UCSD-AML1 (cell line): ENCODE results near the gene MPP3.
"Not testable (repeated sequence)": the region's sequence is repeated elsewhere in the genome, so short reads cannot be mapped to it uniquely, and the experiment has no call there.

Source experiments
- DNase-seq: peaks from one replicate; lab custom pipeline; 2025; ENCODE audit not compliant: unreplicated experiment; lab: John Stamatoyannopoulos, UW

Gene MPP3

DNA sequence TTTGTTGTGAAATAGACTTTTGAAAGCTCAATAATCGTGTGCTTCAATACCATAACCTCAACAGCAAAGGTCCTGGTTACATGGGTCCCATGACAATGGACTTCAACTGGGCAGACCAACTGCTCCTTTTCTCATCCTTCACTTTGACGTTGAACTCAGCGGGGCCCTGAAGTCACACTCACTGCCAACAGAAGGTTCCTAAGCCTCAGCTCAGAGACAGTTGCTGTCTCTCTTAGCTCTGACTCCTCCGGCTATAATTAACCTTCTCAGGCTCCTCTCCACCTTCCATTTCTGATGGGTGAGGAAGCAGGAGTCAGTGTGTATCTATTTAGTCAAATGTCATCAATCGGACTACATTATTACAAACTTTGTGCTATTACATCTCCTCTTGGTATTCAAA lies 23.8 kb downstream of the MPP3 start:
- no peak for DNase-seq

DNA sequence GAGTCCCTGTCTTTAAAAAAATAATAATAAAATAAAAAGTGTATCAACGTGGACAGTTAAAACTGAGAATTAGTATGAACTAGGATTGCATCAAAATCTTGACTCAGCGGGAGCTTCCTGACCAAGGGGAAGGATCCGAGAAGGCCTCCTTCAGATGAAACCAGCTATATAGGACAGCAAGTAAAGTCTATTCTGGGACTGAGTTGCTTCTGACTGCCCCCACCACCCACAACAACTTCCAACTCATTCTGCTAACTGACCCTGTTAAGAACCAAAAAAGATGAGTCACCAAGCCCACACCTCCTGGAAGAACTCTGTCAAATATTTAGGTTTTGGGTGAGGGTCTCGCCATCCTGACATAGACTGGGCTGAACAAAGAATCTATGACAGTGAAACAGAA lies 24.9 kb downstream of the MPP3 start:
- no peak for DNase-seq

DNA sequence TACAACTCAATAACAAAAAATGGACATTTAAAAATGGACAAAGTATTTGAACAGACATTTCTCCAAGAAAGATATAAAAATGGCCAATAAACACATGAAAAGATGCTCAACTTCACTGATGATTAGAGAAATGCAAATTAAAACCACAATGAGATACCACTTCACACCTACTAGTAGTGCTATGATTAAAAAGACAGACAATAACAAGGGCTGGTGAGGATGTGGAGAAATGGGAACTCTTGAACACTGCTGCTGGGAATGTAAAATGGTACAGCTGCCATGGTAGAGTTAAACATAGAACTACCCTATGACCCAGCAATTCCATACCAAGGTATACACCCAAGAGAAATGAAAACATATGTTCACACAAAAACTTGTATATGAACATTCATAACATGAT lies 27.8 kb downstream of the MPP3 start:
- no peak for DNase-seq

DNA sequence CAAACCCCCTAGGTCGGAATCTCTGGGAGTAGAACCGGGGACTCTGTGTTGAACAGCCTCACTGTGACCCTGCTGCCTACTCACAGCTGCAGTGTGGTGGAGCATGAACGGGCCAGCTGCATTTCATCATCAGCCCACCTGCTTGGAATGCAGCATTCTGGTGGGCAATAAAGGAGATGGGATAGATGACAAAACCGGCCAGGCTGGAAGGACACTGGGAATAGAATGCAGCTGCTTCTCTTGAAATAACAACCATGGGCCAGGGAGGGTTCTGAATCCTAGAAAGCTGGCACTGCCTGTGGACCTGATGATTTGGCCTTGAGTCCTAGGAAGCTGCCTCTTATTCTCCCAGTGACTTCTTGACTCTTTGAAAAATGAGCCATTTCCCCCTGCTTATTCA lies 29.2 kb downstream of the MPP3 start:
- DNase-seq, result no peak

DNA sequence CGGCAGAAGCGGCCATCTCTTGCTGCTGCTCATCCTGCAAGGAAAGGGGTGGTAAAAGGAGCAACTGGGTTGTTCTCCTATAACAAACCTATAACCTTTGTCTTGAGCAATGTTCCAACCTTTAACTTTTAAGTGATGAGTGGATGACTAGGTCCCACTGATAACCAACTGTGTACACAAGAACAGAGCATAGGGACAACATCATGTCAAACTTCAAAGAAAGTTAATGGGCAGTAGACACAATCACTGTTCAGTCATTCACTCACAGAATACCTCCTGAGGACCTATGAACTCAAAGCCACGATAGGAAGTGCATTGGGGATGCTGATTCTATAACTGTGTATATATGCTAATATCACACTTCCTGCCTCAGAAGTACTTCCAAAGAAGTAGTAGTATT lies 31.1 kb downstream of the MPP3 start:
- no peak for DNase-seq

DNA sequence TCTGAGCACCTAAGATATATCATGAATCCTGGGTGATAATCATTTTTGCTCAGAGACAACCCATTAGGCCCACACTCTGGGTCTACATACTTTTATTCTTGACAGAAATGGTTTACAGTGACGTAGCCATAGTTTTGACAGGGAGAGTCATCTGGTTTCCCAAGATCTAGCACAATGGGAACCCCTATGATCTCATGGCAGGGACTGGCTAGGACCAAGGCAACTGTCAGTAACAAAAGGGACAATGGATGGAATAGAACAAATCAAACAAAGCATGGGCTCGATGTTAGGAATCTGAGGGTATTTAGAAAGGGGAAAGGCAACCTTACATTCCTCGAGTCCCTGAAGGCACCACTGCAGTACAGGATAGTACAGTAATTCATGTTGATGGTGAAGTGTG lies 32.2 kb downstream of the MPP3 start:
- DNase-seq, result no peak

DNA sequence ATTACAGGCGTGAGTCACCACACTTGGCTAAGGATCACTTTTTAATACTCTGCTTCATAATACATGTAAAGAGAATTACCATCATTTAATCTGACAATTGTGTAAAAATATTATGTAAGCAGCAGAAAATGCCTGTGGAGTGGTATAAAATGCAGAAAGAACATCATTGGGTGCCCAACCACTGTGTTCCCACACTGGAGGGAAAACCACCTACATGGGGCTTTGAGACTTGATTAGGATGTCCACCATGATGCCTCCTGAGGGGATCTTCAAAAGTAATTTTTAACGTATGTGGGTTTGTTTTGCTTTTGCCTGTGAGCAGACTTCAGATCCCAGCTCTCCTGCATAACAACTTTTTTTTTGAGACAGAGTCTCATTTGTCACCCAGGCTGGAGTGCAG lies 33.9 kb downstream of the MPP3 start:
- DNase-seq, result no peak

DNA sequence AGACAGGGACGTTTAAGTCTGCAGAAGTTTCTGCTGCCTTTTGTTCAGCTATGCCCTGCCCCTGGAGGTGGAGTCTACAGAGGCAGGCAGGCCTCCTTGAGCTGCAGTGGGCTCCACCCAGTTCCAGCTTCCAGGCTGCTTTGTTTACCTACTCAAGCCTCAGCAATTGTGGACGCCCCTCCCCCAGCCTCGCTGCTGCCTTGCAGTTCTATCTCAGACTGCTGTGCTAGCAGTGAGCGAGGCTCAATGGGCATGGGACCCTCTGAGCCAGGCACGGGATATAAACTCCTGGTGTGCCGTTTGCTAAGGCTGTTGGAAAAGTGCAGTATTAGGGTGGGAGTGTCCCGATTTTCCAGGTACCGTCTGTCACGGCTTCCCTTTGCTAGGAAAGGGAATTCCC lies 34.9 kb downstream of the MPP3 start:
- DNase-seq, result not testable (repeated sequence)

DNA sequence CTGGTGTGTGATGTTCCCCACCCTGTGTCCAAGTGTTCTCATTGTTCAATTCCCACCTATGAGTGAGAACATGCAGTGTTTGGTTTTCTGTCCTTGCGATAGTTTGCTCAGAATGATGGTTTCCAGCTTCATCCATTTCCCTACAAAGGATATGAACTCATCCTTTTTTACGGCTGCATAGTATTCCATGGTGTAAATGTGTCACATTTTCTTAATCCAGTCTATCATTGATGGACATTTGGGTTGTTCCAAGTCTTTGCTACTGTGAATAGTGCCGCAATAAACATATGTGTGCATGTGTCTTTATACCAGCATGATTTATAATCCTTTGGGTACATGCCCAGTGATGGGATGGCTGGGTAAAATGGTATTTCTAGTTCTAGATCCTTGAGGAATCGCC lies 40.3 kb downstream of the MPP3 start:
- DNase-seq, result not testable (repeated sequence)

DNA sequence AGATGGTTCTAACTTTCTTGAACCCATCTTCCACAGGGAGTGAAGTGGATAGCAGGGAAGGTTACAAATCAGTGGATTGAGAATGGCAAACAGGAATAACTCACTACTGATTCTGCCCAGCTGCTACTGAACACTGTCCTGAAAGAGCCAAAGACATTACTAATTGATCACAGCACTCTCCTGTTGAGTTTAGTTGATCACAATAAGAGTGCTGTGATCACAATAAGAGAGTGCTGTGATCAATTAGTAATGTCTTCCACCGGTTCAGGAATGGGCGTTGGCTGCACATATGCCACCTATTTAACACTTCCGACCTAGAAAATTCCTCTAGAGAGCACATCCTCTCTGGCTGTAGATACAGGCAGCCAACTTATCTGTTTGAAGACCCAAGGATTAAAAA lies 41.4 kb downstream of the MPP3 start:
- DNase-seq, result no peak

DNA sequence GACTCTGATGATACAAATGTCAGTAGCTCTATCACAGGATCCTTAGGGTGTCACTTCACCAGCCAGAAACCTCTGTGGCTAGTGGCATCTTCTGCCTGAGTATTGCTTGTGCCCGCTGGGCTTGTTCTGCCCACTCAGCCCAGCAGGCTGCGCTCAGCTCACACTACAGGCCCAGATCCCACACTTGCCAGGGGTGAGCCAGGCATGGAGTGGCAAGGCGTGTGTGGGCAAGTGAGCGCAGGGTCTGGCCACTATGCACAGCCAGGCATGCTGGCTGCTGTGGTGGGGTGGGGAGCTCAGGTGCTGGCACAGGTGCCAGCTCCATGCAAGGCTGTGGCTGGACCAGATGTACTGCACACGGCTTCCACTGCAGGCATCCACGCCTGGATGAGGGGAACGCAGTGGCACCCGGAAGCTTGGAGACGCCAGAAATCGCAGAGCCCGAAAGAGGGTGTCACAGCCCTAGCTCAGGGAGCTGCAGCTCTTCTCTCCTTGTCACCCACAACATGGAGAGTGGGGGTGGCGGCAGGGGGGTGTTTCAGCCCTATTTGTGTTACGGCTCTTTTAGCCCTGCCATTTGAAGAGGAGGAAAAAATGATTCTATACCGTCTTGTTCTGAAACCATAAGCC lies 42.5 kb downstream of the MPP3 start:
- peak; percentile 35 for DNase-seq

DNA sequence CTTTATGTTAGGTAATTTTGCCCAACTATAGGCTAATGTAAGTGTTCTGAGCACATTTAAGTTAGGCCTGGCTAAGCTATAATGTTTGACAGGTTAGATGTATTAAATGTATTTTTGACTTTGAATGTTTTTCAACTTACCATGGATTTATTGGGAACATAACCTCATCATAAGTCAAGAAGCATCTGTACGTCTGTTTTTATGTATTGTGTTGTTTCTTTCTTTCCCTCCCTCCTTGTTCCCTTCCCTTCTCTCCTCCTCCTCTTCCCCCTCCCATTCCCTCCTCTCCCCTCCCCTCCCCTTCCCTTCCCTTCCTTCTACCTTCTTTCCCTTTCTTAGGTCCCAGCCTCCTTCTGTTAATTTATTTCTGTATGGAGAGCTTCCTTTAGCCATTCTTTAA lies 43.5 kb downstream of the MPP3 start:
- DNase-seq, result no peak

DNA sequence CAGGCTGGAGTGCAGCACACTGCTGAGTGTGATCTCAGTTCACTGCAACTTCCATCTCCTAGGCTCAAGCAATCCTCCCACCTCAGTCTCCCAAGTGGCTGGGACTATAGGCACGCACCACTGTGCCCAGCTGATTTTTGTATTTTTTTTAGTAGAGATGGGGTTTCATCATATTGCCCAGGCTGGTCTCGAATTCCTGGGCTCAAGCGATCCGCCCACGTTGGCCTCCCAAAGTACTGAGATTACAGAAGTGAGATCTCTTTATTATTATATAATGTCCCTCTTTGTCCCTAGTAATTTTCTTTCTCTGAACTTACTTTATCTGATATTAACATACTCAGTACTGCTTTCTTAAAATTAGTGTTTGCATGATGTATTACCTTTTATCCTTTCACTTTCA lies 44.4 kb downstream of the MPP3 start:
- DNase-seq, result no peak

DNA sequence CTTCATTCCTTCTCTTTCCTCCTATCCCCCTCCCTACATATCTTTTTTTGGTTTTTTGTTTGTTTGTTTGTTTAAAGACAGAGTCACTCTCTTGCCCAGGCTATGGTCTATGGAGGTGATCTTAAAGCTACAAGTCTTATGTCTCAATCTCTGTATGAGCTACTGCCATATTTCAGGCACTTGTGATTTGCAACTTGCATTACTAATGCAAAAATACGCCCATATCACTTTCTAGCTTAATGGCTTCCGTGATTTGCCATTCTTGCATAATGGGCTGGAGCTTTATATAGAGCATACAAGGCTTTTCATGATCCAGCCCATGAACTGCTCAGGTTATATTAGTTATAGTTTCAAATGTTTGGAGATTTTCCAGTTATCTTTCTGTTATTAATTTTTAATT lies 45.2 kb downstream of the MPP3 start:
- DNase-seq, result no peak

DNA sequence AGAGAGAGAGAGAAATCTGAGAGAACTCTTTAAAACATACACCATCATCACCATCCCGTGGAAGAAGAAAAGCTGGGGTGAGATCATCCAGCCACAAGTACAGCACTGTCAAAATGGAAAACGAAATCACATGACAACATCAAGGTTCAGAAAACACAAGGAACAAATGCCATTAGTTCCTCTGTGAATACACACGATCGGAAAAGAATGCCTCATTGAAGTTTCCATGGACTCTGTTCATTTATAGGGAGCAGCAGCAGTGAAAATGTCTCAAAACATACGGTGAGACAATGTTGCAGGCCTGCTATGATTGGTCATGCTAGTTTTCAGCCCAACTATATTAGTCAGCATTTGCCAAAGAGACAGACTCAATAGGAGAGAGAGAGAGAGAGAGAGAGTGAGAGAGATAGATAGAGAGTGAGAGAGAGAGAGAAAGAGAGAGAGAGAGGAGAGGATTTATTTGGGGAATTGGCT lies 48.3 kb downstream of the MPP3 start:
- DNase-seq, result no peak

DNA sequence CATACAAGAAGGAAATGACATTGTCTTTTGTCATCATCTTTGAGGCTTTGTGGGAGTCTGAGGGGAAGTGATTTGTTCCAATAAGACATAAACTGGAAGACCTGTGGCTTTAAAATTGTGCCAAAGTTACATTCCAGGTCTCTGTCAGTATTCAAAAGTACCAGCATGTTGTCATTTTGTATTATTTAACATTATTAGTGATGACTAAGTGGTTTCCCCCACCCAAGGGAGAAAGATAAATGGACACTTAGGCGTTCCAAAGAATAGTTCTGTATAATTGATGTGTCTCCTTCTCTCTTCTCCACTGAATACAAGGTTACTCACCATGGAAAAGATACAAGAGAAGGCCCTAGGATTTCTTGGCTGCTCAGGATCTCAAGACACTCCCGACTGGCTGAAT lies 48.9 kb downstream of the MPP3 start:
- DNase-seq, result no peak

DNA sequence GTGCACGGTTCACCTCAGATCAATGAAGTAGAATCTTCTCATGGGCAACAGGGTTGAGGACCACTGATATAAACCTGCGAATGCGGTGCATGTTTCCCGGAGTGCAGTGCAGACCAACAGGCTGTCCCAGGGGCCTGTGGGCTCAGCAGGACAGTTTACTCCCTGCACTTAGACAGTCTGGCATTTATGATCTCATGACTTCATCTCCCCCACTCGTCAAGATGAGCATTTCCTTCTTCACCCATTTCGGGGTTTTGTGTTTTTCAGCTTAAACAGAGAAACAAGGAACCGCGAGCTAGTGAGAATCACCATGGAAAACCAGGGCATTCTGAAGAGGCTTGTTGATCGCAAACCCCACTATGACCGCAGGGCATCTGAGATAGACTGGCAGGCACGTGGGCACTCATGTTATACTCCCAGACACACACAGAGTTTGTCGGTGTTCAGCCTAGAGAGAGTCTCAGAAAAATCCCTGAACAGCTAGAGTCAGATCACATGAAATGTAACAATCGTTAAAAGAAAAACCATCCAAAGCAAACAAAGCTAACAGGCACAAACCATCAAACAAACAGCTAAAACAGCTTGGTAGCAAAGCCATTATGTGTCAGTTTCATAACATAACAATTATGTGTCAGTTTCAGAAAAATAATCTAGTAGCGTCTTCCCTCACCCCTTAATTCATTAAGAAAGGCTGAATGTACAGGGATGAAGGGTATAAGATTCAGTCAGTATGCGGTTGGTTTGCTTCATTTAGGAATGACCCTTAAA lies 49.8 kb downstream of the MPP3 start:
- DNase-seq, result no peak

DNA sequence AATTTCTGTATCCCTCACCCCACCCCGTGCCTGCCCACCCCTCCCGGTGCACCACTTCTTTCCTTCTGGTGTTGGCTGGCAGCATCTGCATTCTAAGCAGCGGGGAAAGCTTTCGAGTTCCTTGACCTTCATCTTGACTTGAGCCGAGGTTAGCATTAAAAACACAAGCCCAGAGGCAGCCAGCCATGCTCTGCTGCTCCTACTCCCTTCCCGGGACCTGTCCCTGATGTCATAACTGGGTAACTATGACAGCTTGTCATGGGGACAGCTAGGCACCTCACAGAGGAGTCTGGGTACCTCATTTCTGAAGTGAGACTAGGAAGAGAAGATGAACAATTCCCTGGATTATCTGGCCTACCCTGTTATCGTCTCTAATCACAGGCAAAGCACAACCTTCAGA lies 52.8 kb downstream of the MPP3 start, which contains the start of gene CFAP97D1:
CFAP97D1 (plus strand) TSS at position 301 of the 400 bp plus-strand sequence; CDS start at position 329, 28 bp downstream.
- no peak for DNase-seq

DNA sequence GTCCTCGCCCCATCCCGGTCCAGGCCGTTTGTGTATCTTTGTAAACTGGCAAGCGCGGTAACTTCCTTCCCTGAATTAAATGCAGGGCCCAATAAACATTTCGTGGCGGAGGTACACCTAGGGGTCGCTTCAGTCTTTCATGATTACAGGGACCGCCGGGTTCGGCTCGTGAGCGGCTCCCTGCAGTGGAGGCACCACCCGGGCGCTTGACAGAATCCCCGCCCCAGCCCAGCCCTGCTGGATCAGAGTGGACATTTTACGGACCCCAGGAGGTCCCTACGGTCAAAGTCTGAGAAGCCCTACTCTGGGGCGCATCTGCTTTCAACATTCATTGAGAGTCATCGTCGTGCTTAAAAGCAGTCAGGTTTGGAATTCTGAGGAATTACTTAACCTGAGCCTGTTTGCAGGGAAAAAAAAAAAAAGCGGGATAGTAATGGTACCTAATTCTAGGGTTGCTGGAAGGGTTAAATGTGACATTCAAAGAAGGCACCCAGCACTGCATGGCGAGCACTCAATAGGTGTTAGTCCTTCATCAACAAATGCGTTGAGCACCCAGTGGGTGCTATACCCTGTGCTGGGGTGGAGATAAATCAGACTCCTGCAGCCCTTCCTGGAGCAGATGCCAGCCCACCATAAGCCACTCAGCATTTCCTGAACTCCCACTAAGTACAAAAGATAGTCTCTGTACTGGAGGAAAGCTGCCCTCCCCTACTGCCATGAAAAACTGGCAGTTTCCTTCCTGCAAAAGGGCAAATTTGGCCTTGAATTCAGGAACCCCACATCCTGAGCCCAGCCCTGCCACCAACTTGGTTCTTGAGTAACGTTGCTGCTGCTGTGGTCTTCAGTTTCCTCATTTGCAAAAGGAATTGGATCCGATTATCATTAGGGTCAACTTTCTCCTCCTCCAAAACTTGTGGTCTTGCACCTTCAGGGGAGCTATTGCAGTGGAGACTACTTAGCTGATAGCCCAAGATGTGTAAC lies 53.5 kb downstream of the MPP3 start:
- peak; percentile 83 for DNase-seq

DNA sequence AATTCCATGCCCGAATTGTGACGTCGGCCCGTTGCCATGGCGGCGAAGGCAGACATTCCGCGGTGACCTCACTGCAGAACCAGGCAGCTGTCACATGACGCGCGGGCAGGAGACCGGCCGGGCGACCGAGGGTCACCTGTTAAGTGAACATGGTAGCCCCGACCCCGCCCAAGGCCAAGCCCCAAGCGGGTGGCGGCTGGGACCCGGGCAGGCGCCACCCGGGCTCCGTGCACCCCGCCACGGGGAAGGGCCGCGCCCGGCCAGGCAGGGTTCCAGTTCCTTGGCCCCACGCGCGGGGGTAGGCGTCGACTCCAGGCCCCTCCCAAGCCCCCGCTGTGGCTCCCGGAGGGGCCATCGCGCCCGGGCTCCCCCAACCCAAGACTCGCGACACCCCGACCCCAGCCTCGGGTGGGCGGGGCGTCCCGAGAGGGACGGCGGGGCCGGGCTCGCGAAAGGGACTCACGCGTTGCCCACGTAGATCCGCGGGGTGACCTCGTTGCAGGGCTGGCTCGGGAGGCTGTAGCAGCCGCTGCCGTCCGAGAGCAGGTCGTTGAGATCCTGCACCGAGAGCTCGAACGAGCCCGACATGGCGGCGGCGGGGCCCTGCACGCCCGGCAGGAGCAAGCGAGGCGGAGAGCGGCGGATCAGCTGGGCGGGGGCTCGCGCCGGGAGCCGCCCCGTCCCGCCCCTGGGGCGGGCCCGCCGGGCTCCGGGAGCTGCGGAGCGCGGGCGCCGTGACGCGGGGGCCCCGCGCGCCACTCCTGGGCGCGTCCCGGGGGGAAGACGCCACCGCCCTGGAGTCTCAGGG lies 54.4 kb downstream of the MPP3 start, which contains the start of gene DUSP3:
DUSP3 (minus strand) TSS at position 641 of the 808 bp plus-strand sequence; CDS start at position 588, 53 bp downstream.
- peak; percentile 86 for DNase-seq
